Activated T-helper 1 cell treated with Interleukin-2 at 50 U/mL for 16 hours (primary cell): ENCODE measurements around the gene ADCY4.

Experiments used
- DNase-seq: peaks from one replicate; pipeline ENCODE4 v3.0.0-alpha.2; 2020; ENCODE audit warnings: low read depth

The ADCY4 gene

DNA sequence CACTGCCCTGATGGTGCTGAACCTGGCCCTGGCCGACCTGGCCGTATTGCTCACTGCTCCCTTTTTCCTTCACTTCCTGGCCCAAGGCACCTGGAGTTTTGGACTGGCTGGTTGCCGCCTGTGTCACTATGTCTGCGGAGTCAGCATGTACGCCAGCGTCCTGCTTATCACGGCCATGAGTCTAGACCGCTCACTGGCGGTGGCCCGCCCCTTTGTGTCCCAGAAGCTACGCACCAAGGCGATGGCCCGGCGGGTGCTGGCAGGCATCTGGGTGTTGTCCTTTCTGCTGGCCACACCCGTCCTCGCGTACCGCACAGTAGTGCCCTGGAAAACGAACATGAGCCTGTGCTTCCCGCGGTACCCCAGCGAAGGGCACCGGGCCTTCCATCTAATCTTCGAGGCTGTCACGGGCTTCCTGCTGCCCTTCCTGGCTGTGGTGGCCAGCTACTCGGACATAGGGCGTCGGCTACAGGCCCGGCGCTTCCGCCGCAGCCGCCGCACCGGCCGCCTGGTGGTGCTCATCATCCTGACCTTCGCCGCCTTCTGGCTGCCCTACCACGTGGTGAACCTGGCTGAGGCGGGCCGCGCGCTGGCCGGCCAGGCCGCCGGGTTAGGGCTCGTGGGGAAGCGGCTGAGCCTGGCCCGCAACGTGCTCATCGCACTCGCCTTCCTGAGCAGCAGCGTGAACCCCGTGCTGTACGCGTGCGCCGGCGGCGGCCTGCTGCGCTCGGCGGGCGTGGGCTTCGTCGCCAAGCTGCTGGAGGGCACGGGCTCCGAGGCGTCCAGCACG lies 18.9 kb downstream of the ADCY4 start:
- DNase-seq: no peak

GRCh38 chr14:24315243-24315806 lies 19.5 kb downstream of the ADCY4 start:
- no peak for DNase-seq

DNA sequence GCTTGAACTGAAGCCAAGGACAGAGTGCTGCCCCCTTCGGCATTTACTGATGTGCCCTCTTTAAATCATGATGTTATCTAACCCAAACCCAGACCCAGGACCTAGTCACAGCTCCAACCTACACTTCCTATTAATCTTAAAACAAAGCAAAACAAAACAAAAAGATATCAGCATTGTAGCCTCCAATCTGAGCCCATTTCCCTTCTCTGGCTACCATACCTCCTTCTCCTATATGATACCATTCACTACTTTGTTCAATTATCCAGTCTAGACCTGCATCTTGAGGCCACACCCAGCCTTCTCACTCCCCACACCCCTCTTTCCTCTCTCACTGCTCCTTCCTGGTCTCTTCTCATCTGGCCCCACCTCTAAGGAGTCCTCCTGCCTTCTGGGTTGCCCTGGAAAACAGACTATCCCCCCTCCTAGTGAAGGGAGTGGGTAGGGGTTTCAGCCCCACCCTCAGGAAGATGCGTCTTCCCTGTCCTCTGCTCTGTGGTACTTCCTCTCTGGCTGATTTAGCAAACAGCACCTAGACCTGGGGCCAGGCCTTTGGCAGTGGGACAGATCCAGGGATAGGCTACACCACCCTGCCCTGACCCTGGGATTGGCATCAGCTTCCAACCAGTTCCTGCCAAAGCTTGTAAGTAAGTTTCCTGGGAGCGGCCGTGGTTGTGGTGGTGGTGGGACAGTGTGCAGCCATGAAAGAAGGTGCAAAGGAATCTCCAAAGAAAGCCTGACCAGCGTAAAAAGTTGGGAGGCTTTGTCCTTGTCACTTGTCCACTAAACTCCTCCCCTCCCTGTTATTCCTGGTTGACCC lies 20.3 kb downstream of the ADCY4 start:
- DNase-seq: no peak

DNA sequence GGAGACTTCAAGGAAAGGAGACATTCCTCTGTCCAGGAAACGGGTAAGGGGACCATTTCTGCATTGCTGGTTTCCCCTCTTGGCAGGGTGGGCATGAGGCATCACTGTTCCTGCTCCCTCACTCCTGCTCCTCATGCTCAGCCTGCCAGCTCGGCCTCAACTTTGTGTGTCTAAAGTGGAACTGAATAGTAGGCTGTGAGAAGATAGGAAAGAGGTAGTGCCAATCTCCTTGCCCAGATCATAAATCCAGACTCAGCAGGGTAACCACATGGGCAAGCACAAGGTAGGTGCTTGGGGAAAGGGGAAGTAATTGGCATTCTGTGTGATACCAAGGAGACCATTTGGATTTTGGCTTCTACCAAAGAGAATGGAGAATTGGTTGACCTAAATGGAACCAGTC lies 21.0 kb downstream of the ADCY4 start:
- DNase-seq: no peak

GRCh38 chr14:24312736-24313507 lies 21.9 kb downstream of the ADCY4 start:
- DNase-seq: no peak

GRCh38 chr14:24311837-24312615 lies 22.8 kb downstream of the ADCY4 start:
- no peak for DNase-seq

- DNase-seq: peak; percentile 62
These were observed 23.9 kb downstream of the ADCY4 start, which contains the start of gene LTB4R for GRCh38 chr14:24310646-24311604. LTB4R (plus strand) TSS chr14:24311502; CDS start chr14:24315652, 4,150 bp downstream.

DNA sequence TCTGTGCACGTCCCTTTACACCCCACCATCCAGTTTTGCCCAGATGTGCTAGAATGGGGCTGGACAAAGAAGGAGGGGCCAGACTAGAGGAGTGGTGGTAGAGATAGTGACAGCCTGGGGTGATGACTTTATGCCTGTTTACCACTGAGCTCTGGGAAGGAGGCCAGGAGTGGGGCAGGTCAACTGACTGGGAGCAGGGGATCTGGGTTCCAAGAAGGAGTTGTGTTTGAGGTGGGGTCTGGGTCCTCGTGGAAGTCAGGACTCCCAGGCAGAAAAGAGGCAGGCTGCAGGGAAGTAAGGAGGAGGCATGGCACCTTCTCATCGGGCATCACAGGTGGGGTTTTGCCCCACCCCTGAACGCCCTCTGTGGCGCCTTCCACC lies 24.6 kb downstream of the ADCY4 start:
- no peak for DNase-seq

DNA sequence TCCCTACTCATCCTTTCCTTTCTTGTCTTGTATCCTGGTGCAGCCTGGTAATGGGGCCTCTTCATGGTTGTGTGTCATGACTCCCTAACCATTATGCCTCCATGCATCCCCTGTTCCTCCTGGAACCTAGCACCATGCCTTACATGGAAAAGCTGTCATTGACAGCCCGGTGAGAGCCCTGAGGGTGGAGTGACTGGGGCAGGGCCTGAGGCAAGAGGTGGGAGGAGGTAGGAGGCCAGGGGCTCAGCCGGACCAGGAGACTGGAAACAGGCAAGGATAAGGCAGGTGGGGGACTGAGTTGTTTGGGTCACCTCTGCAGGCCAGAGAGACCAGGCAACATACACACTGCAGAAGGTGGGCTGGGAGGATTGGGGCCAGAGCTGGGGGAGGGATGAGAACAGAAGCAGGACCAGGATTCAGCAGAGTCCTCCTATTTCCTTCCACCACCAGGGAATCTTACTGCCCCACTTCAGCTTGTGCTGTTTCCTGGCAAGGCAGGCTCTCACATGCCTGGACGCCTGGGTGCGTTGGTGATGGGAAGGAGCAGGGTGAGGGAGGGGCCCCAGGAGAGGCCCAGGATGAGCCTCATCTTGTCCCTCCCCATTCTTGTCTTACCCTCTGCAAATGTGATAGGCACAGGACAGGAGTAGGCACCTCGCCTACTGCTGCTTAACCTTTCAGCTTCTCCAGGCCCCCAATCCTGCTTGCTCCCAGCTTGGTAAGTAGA lies 25.2 kb downstream of the ADCY4 start, which contains the start of gene LTB4R2:
Gene LTB4R2, plus strand, starts transcription at position 603 of the 727 bp plus-strand sequence. CDS start 525 bp downstream, outside the sequence.
- no peak for DNase-seq

DNA sequence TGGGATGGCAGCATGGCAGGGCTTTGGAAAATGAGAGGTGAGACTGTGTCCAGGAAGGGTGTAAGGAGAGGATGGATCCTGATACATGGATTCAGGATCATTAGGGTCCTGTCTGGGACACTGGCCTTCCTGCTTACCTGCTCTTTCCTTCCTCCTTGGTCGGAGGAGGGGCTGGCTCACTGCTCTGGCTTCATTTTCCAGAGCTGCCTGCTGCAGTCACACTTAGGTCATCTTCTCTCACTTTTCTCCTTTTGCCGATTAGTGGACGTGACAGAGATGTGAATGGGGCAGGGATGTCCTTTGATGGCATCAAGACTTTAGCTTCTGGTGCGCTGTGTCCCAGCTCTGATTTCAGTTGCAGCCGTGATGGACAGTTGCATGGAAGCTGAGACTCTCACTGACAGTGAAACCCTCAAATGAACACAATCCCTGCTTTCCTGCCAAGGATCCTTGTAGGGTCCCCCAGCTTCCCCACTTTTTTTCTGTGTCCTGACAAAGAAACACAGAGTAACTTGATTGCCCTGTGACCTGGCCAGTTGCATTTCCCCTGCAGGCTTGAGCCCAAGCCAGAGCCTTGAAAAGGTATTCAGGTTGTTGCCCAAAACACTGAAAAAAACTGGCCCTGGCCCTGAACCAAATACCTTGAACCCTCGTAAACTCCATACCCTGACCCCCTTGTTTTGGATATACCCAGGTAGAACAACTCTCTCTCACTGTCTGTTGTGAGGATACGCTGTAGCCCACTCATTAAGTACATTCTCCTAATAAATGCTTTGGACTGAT lies 26.3 kb downstream of the ADCY4 start:
- no peak for DNase-seq

DNA sequence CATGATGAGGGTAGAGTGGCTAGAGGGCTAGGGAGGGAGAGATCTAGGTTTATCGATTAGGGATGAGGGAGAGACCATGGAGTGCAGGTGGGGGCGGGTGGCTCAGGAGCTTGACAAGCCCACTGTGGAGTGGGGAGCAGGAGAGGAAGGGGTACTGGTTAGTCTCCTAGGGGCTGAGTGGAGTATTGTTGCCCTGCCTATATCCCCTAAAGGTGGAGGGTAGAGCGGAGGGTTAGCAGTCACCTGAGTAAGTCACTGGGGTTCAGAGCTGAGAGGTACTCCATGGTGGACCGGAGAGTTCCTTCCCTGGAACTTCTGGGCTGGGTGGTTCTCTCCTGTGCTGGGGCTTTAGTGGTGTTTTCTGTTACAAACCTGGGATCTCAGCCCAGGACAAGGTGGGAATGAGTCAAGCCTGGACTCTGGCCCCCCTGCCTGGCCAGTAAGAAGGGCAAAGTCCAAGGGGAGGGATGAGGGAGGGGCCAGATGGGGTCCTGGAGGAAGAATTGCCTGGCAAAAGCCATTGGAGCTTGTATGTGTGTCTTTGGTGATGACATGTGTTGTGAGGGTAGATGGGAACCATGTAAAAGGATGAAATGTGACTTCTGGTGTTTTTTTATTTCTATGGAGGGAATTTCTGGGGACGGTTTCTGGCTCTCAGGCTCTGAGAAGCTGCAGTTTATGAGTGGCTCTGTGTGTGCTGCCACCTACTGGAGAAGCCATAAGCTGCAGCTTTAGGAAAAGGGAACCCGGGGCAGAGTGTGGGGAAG lies 27.1 kb downstream of the ADCY4 start, which contains the start of gene CIDEB:
Gene CIDEB, minus strand, starts transcription at position 403 of the 767 bp plus-strand sequence. Its CDS starts 119 bp downstream, at position 284.
- DNase-seq: peak; percentile 26

DNA sequence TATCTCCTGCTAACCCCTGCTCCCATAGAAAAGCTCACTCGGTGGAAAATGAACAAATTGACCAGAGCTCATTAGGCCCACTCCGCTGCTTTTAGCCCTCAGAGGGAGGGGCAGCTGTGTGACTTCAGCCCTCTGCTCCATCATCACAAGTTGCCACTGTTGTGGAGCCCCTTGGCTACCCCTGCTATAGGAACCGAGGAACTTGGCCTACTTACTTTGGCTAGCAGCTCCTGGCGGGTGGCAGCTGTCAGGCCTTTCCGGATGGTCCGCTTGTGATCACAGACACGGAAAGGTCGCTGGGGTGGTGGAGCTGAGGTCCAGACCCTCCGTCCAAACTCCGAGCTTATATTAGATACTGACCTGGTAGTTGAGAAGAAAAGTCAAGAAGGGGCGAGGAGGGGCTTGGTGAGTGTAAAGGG lies 27.7 kb downstream of the ADCY4 start:
- DNase-seq: no peak

GRCh38 chr14:24304019-24304387 lies 30.9 kb downstream of the ADCY4 start:
- no peak for DNase-seq

- no peak for DNase-seq
These were observed 34.4 kb downstream of the ADCY4 start for GRCh38 chr14:24300326-24300980.

GRCh38 chr14:24299255-24300191 lies 35.3 kb downstream of the ADCY4 start, which contains the start of the genes DHRS1 and NOP9:
DHRS1 (minus strand) TSS chr14:24299780; CDS start chr14:24299106, 674 bp downstream.
NOP9 (plus strand) TSS chr14:24299850; CDS start chr14:24299955, 105 bp downstream.
- DNase-seq: peak; percentile 87

DNA sequence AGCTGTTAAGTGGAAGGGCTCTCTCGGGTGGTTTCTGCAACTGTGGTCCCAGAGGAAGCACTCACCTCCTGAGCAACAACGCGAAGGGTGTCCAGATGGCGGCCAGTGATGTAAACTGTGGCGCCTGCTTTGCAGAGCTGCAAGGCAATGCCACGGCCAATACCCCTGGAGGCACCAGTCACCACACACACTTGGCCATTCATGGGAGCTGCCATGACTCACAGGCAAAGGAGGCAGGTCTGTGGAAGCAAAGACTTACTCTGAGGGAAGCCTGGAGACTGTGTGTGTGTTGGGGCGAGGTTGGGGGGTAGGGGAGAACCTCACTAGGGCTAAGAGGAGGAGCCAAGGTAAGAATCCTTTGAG lies 36.0 kb downstream of the ADCY4 start:
- no peak for DNase-seq
